Common myeloid progenitor, CD34-positive (primary cell): ENCODE results near the gene KRTAP16-1.
"Not testable (repeated sequence)": the region's sequence is repeated elsewhere in the genome, so short reads cannot be mapped to it uniquely, and the experiment has no call there.

Source experiments
- CTCF ChIA-PET: fragments of 350-600 bp; sonication (Branson Sonifier 250); formaldehyde crosslinking; loops from one replicate; lab custom pipeline; 2021; ENCODE audit warnings: antibody characterized with exemption; lab: Charles Lee
- POLR2A ChIA-PET: fragments of 350-600 bp; sonication (Branson Sonifier 250); formaldehyde crosslinking; loops from one replicate; lab custom pipeline; 2021; ENCODE audit warnings: antibody characterized with exemption; lab: Charles Lee
- DNase-seq, 3 donors: peaks; one replicate each; pipeline versions ENCODE4 v3.0.0 to v3.0.0-alpha.2; 2013
- H3K27ac ChIP-seq, 2 experiments: 1 replicate in 1 of 2; 2 replicates in 1 of 2; pipeline ENCODE4 v1.7.0; 2013; ENCODE audit warnings: inconsistent platforms in 2 of 2, low read length in 2 of 2, mild to moderate bottlenecking in 2 of 2, low read depth in 1 of 2, moderate library complexity in 1 of 2; ENCODE audit not compliant: severe bottlenecking in 2 of 2, insufficient read depth in 1 of 2, poor library complexity in 1 of 2
- H3K27me3 ChIP-seq, 5 experiments: replicated peaks in 2 of 5; 1 replicate in 3 of 5; 2 replicates in 2 of 5; pipeline versions ENCODE4 v1.6.1 to v1.7.0; 2013; ENCODE audit warnings: low read length in 4 of 5, mild to moderate bottlenecking in 2 of 5, moderate library complexity in 2 of 5, inconsistent platforms in 1 of 5; ENCODE audit not compliant: insufficient read depth in 5 of 5, control insufficient read depth in 4 of 5
- H3K36me3 ChIP-seq, 4 experiments: 1 replicate in 2 of 4; 2 replicates in 2 of 4; pipeline versions ENCODE4 v1.6.1 to v1.7.0; 2013; ENCODE audit warnings: low read length in 3 of 4, control low read depth in 1 of 4, mild to moderate bottlenecking in 1 of 4; ENCODE audit not compliant: control insufficient read depth in 4 of 4, insufficient read depth in 4 of 4
- H3K4me1 ChIP-seq, 4 experiments: 1 replicate in 3 of 4; 2 replicates in 1 of 4; pipeline versions ENCODE4 v1.6.1 to v1.7.1; 2013; ENCODE audit warnings: low read length in 3 of 4, mild to moderate bottlenecking in 3 of 4, control low read depth in 1 of 4, inconsistent platforms in 1 of 4, moderate library complexity in 1 of 4; ENCODE audit not compliant: control insufficient read depth in 4 of 4, insufficient read depth in 4 of 4; ENCODE audit errors: control extremely low read depth in 1 of 4
- H3K4me3 ChIP-seq, 7 experiments: 1 replicate in 4 of 7; 2 replicates in 3 of 7; pipeline versions ENCODE4 v1.5.1 to v1.7.0; 2013; ENCODE audit warnings: mild to moderate bottlenecking in 7 of 7, low read length in 6 of 7, moderate library complexity in 6 of 7, inconsistent platforms in 2 of 7, low read depth in 2 of 7, control low read depth in 1 of 7; ENCODE audit not compliant: insufficient read depth in 4 of 7, control insufficient read depth in 1 of 7; ENCODE audit errors: extremely low read depth in 1 of 7
- H3K9me3 ChIP-seq, 5 experiments: 1 replicate in 4 of 5; 2 replicates in 1 of 5; pipeline versions ENCODE4 v1.6.1 to v1.7.1; 2013; ENCODE audit warnings: low read length in 4 of 5, mild to moderate bottlenecking in 2 of 5, inconsistent platforms in 1 of 5, low read depth in 1 of 5, moderate library complexity in 1 of 5; ENCODE audit not compliant: control insufficient read depth in 4 of 5, insufficient read depth in 2 of 5; ENCODE audit errors: control extremely low read depth in 1 of 5
- WGBS: methylation state at CpG from one replicate; pipeline ENCODE4 v1.1.5; 2013; ENCODE audit not compliant: insufficient coverage; 5-methylcytosine and 5-hydroxymethylcytosine counted together

The KRTAP16-1 gene

DNA sequence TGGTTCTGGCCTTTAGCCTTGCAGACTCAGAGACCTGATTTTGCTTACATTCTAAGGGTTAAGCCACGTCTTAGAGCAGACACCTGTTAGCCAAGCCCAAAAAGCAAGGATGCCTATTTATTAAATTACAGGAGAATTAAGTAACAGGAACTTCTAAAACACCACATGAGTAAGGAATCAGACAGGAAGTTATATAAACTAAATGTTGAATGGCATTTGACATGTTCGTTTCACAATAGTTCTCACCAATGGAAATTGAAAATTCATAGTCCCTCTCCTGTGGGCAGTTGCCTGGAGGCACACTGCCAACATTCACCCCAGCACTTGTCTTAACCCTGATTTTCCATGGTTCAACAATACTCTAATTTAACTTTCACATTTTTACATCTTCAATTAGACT is 24.6 kb downstream of the KRTAP16-1 start:
- no peaks in the 10 kb centered on the region for H3K9me3 ChIP-seq
- H3K27me3 ChIP-seq: no peaks in the 10 kb centered on the region
- peak overlapping the region in 1 of 7 experiments; percentile 17 for H3K4me3 ChIP-seq
- no peaks in the 10 kb centered on the region for H3K36me3 ChIP-seq
- ChIA-PET CTCF (no interaction called here), POLR2A (no interaction called here)
- H3K4me1 ChIP-seq: peaks cover 0 to 32% (median 8%) of the 10 kb centered on the region in 4 experiments
- DNase-seq: peak in 2 of 3 donors; percentile 56 to 75
- WGBS: 0% methylated on average over 1 of the region's 2 CpGs
- H3K27ac ChIP-seq: no peak overlapping the region

DNA sequence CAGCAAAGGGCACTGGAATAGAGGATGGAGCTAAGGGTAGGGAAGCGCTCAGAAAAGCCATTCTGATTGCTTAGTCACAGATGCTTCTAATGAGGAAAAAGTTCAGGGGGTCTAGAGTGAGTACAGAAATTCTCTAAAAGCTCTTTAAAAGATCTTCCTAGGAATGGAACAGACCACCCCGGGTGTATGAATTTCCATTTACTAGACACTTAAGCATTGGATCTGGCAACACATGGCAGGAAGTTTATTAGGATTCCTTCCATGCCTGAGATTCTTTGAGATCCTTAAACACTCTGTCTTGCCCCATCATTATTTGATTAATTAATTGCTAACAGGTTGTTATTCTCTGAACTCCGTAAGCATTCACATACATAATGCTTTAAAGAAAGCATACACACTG is 25.1 kb downstream of the KRTAP16-1 start:
- ChIA-PET POLR2A (no interaction called here), CTCF (no interaction called here)
- H3K27ac ChIP-seq: no peak overlapping the region

DNA sequence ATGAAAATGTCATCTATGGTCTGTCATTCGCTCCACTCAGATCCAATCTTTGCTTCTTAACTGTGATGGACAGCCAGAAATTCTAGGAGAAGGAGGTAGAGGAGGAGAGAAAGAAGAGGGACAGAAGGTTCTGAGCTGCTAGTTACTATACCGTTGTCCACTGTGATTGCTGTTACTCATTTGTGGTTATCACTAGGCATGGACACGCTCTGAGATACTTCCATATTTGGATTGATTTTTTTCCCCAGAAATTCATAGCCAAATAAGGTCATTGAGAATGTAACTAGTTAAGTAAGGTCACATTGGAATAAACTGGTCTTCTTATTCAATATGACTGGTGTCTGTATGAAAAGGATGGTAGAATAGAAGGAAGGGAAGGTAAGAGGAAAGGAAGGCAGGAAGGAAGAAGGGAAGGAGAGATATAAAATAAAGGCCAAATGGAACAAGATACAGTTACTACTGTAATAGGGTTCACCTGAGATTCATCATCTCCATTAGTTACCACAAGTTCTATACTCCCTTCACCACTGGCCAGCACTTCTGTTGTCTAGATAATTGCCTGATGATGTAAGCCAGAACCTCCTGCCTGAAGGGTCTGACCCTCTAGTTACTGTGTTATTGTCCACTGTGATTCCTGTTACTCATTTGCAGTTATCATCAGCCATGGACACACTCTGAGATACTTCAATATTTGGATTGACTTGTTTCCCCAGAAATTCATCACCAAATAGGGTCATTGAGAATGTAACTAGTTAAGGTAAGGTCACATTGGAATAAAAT is 30.7 kb downstream of the KRTAP16-1 start:
- DNase-seq: no peak
- POLR2A ChIA-PET: no interaction called here
- Histone ChIP-seq H3K36me3 (no peaks in the 10 kb centered on the region), H3K27ac (no peak overlapping the region), H3K27me3 (peaks cover 0 to 3% (median 0%) of the 10 kb centered on the region in 5 experiments), H3K4me3 (no peak overlapping the region), H3K9me3 (no peaks in the 10 kb centered on the region), H3K4me1 (no peaks in the 10 kb centered on the region)
- 100% methylated on average over 3 of the region's 3 CpGs for WGBS
- CTCF ChIA-PET: no interaction called here

More for the DNA sequence above, 25.1 kb downstream of the KRTAP16-1 start:
- Histone ChIP-seq H3K4me3 (peak overlapping the region in 1 of 7 experiments; percentile 17), H3K4me1 (peaks cover 0 to 32% (median 8%) of the 10 kb centered on the region in 4 experiments), H3K9me3 (no peaks in the 10 kb centered on the region), H3K27me3 (no peaks in the 10 kb centered on the region), H3K36me3 (no peaks in the 10 kb centered on the region)
- DNase-seq: no peak
- whole genome bisulfite sequencing: 67% methylated on average over 1 of the region's 3 CpGs

DNA sequence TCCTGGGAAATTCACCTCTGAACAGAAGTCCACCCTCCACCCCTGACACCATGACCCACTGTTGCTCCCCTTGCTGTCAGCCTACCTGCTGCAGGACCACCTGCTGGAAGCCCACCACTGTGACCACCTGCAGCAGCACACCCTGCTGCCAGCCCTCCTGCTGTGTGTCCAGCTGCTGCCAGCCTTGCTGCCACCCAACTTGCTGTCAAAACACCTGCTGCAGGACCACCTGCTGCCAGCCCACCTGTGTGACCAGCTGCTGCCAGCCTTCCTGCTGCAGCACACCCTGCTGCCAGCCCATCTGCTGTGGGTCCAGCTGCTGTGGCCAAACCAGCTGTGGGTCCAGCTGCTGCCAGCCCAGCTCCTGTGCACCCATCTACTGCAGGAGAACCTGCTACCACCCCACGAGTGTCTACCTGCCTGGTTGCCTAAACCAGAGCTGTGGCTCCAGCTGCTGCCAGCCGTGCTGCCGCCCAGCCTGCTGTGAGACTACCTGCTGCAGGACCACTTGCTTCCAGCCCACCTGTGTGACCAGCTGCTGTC is 33.4 kb downstream of the KRTAP16-1 start, which contains the start of gene KRTAP9-7:
Gene KRTAP9-7 (plus strand): TSS at position 51 of the 543 bp plus-strand sequence. CDS start 0 bp downstream, at position 51.
- H3K27ac ChIP-seq, POLR2A ChIA-PET, H3K9me3 ChIP-seq, H3K4me1 ChIP-seq, H3K36me3 ChIP-seq, CTCF ChIA-PET, H3K4me3 ChIP-seq, DNase-seq, H3K27me3 ChIP-seq: not testable (repeated sequence)
- WGBS: 100% methylated on average over 2 of the region's 3 CpGs

- ChIA-PET CTCF (no interaction called here), POLR2A (no interaction called here)
- WGBS: no CpG with 5 or more reads among the region's 1 CpG
- no peaks in the 10 kb centered on the region for H3K4me1 ChIP-seq
- H3K27me3 ChIP-seq: peaks cover 0 to 3% (median 0%) of the 10 kb centered on the region in 5 experiments
- no peak for DNase-seq
- no peaks in the 10 kb centered on the region for H3K36me3 ChIP-seq
- no peaks in the 10 kb centered on the region for H3K9me3 ChIP-seq
- no peak overlapping the region for H3K27ac ChIP-seq
- no peak overlapping the region for H3K4me3 ChIP-seq
These were observed 37.3 kb downstream of the KRTAP16-1 start for GRCh38 chr17:41271858-41272257.

GRCh38 chr17:41271323-41271722 is 37.8 kb downstream of the KRTAP16-1 start:
- H3K27ac ChIP-seq, CTCF ChIA-PET, POLR2A ChIA-PET, H3K36me3 ChIP-seq, H3K9me3 ChIP-seq, DNase-seq, H3K4me1 ChIP-seq, H3K27me3 ChIP-seq, H3K4me3 ChIP-seq: not testable (repeated sequence)
- WGBS: no CpG with 5 or more reads among the region's 1 CpG

- CTCF ChIA-PET: no interaction called here
- Histone ChIP-seq H3K27ac (no peak overlapping the region), H3K9me3 (no peaks in the 10 kb centered on the region), H3K27me3 (peaks cover 0 to 5% (median 0%) of the 10 kb centered on the region in 5 experiments), H3K36me3 (no peaks in the 10 kb centered on the region), H3K4me1 (no peaks in the 10 kb centered on the region), H3K4me3 (no peak overlapping the region)
- no peak for DNase-seq
- no CpG with 5 or more reads among the region's 3 CpGs for WGBS
- POLR2A ChIA-PET: no interaction called here
These were observed 41.4 kb downstream of the KRTAP16-1 start for GRCh38 chr17:41267711-41268110.
